Measurements from ENCODE around the gene KLK3.

KLK3 gene

GRCh38 chr19:50906217-50906616, 51.5 kb downstream of the KLK3 start:
- DNase-seq: peak in 1 of 2 donors; percentile 28

GRCh38 chr19:50908336-50908735, 53.6 kb downstream of the KLK3 start:
- DNase-seq: no peak

GRCh38 chr19:50909240-50910070, 54.7 kb downstream of the KLK3 start:
- no peak for DNase-seq
